SU-DHL-6 (cell line): Measurements from ENCODE around the gene FAM114A2.
A peak's percentile ranks its signal among the peaks of the same experiment; 100 is the strongest.

Experiments
- H2AFZ ChIP-seq: fragments of 200-600 bp; sonication (generic); 2 replicates; pipeline ENCODE4 v1.6.1; 2014; ENCODE audit warnings: low read depth, mild to moderate bottlenecking, moderate library complexity, mixed read lengths, antibody characterized with exemption, low read length; ENCODE audit not compliant: severe bottlenecking
- H3F3A ChIP-seq: fragments of 200-600 bp; shearing (Covaris generic); 2 replicates; pipeline ENCODE4 v1.6.0; 2016; ENCODE audit warnings: antibody characterized with exemption, mild to moderate bottlenecking; ENCODE audit not compliant: insufficient read depth
- H3K27ac ChIP-seq: fragments of 200-600 bp; sonication (generic); 2 replicates; pipeline ENCODE4 v1.5.1; 2016; ENCODE audit warnings: low read depth, mild to moderate bottlenecking, low read length, moderate library complexity, mixed read lengths
- H3K27me3 ChIP-seq: fragments of 200-600 bp; sonication (generic), shearing (Covaris generic); 2 replicates; pipeline ENCODE4 v1.6.0; 2014; ENCODE audit warnings: mild to moderate bottlenecking, low read length
- H3K36me3 ChIP-seq: fragments of 200-600 bp; sonication (generic); 2 replicates; pipeline ENCODE4 v1.6.1; 2014; ENCODE audit warnings: mild to moderate bottlenecking, low read length, mixed read lengths
- H3K4me2 ChIP-seq: fragments of 300-600, 200-600 bp; shearing (Covaris generic), sonication (generic); 2 replicates; pipeline ENCODE4 v1.6.0; 2014; ENCODE audit warnings: low read length, low read depth, mild to moderate bottlenecking; ENCODE audit not compliant: poor library complexity, severe bottlenecking
- H3K4me3 ChIP-seq: fragments of 200-600 bp; sonication (generic); 2 replicates; pipeline ENCODE4 v1.5.1; 2014; ENCODE audit warnings: antibody characterized with exemption, low read length, mild to moderate bottlenecking, mixed read lengths; ENCODE audit not compliant: insufficient read depth, poor library complexity, severe bottlenecking
- H3K79me2 ChIP-seq: fragments of 200-600 bp; sonication (generic); 2 replicates; pipeline ENCODE4 v1.6.1; 2014; ENCODE audit warnings: mild to moderate bottlenecking, low read length, moderate library complexity; ENCODE audit not compliant: insufficient read depth
- H3K9ac ChIP-seq: fragments of 200-600 bp; sonication (generic); 2 replicates; pipeline ENCODE4 v1.7.0; 2014; ENCODE audit warnings: mild to moderate bottlenecking, low read length
- H3K9me2 ChIP-seq: fragments of 200-600 bp; sonication (generic); replicated peaks from 2 replicates; pipeline ENCODE4 v1.6.1; 2014; ENCODE audit warnings: low read length; ENCODE audit not compliant: insufficient read depth
- H3K9me3 ChIP-seq: fragments of 200-600 bp; sonication (generic); 2 replicates; pipeline ENCODE4 v1.6.1; 2014; ENCODE audit warnings: low read length, mixed read lengths; ENCODE audit not compliant: insufficient read depth
- H4K20me1 ChIP-seq: fragments of 200-600 bp; sonication (generic); 2 replicates; pipeline ENCODE4 v1.6.1; 2014; ENCODE audit warnings: low read depth, mild to moderate bottlenecking, antibody characterized with exemption, low read length, moderate library complexity, mixed read lengths
- CTCF ChIP-seq: fragments of 200-600 bp; sonication (generic); IDR thresholded peaks from one replicate; pipeline ENCODE4 v1.5.1; 2017; ENCODE audit warnings: antibody characterized with exemption, mild to moderate bottlenecking, low read length, moderate library complexity; ENCODE audit not compliant: insufficient read depth, poor library complexity, severe bottlenecking
- EZH2phosphoT487 ChIP-seq: fragments of 200-600 bp; sonication (generic), shearing (Covaris generic); conservative IDR thresholded peaks from 2 replicates; pipeline ENCODE4 v1.6.1; 2018; ENCODE audit warnings: mild to moderate bottlenecking, antibody characterized with exemption, low read length, moderate library complexity, mixed read lengths

Gene FAM114A2

GRCh38 chr5:154044581-154044980, 5.9 kb upstream of the FAM114A2 start:
- H4K20me1 ChIP-seq: no peaks in the 10 kb centered on the region
- H3K4me2 ChIP-seq: no peak overlapping the region
- H3K4me3 ChIP-seq: no peak overlapping the region
- no peak overlapping the region for H3K27ac ChIP-seq
- H3K79me2 ChIP-seq: peaks cover 43% of the 10 kb centered on the region
- H3K9me3 ChIP-seq: no peaks in the 10 kb centered on the region
- no peak overlapping the region for H2AFZ ChIP-seq
- H3K27me3 ChIP-seq: no peaks in the 10 kb centered on the region
- H3K9me2 ChIP-seq: no peaks in the 10 kb centered on the region
- no peaks in the 10 kb centered on the region for H3F3A ChIP-seq
- TF ChIP-seq EZH2phosphoT487: no peak
- no peak for TF ChIP-seq CTCF
- H3K9ac ChIP-seq: no peak overlapping the region
- H3K36me3 ChIP-seq: no peaks in the 10 kb centered on the region

GRCh38 chr5:154044099-154044498, 5.4 kb upstream of the FAM114A2 start:
- H3K9ac ChIP-seq: no peak overlapping the region
- H3K9me3 ChIP-seq: no peaks in the 10 kb centered on the region
- no peak overlapping the region for H2AFZ ChIP-seq
- H3K27ac ChIP-seq: no peak overlapping the region
- no peak overlapping the region for H3K4me2 ChIP-seq
- no peaks in the 10 kb centered on the region for H3K9me2 ChIP-seq
- H4K20me1 ChIP-seq: no peaks in the 10 kb centered on the region
- H3K79me2 ChIP-seq: peaks cover 48% of the 10 kb centered on the region
- H3K36me3 ChIP-seq: no peaks in the 10 kb centered on the region
- no peak for TF ChIP-seq CTCF
- TF ChIP-seq EZH2phosphoT487: no peak
- no peaks in the 10 kb centered on the region for H3F3A ChIP-seq
- H3K4me3 ChIP-seq: no peak overlapping the region
- H3K27me3 ChIP-seq: no peaks in the 10 kb centered on the region

GRCh38 chr5:154042766-154043165, 4.1 kb upstream of the FAM114A2 start:
- TF ChIP-seq EZH2phosphoT487: no peak
- no peak for TF ChIP-seq CTCF
- Histone ChIP-seq H3F3A (peaks cover 6% of the 10 kb centered on the region; the same call in 1 of the 2 replicates), H2AFZ (no peak overlapping the region), H3K27me3 (no peaks in the 10 kb centered on the region), H3K9ac (no peak overlapping the region), H4K20me1 (no peaks in the 10 kb centered on the region), H3K27ac (no peak overlapping the region), H3K79me2 (peaks cover 54% of the 10 kb centered on the region), H3K9me2 (no peaks in the 10 kb centered on the region), H3K4me3 (no peak overlapping the region), H3K4me2 (no peak overlapping the region), H3K36me3 (no peaks in the 10 kb centered on the region), H3K9me3 (no peaks in the 10 kb centered on the region)

GRCh38 chr5:154039458-154039829, 734 bp upstream of the FAM114A2 start:
- Histone ChIP-seq H3K9ac (peak overlapping the region; percentile 70), H3K4me2 (peak overlapping the region; percentile 66), H3K9me3 (no peaks in the 10 kb centered on the region), H3K36me3 (no peaks in the 10 kb centered on the region), H4K20me1 (no peaks in the 10 kb centered on the region), H3K4me3 (peak overlapping the region; percentile 62), H3K27me3 (no peaks in the 10 kb centered on the region), H2AFZ (no peak overlapping the region), H3F3A (peaks cover 6% of the 10 kb centered on the region; the same call in 1 of the 2 replicates), H3K79me2 (peaks cover 43% of the 10 kb centered on the region), H3K27ac (no peak overlapping the region), H3K9me2 (no peaks in the 10 kb centered on the region)
- no peak for TF ChIP-seq EZH2phosphoT487
- no peak for TF ChIP-seq CTCF
